H1 (cell line): ENCODE results near the gene RAB3IL1. TPM values are rescaled to one million over a fixed set of nuclear protein-coding genes. Genes with fewer than 3 reads are reported as not detected.

Source experiments
- CTCF ChIA-PET: fragments of 300-600 bp; sonication (Branson Sonifier 250); formaldehyde crosslinking; loops from one replicate; lab custom pipeline; 2021; ENCODE audit not compliant: partially characterized antibody; lab: Charles Lee
- POLR2A ChIA-PET: fragments of 300-600 bp; sonication (Branson Sonifier 250); formaldehyde crosslinking; loops from one replicate; lab custom pipeline; 2021; ENCODE audit warnings: inconsistent platforms; ENCODE audit not compliant: partially characterized antibody; lab: Charles Lee
- DNase-seq, 2 experiments: peaks; one replicate each; pipeline versions ENCODE4 v3.0.0 to v3.0.0-alpha.2; 2010 to 2022; ENCODE audit warnings: low spot score in 2 of 2, low read depth in 1 of 2, mixed read lengths in 1 of 2
- FAIRE-seq: peaks from 2 replicates; lab custom pipeline; 2011; peaks lifted over from hg19 to GRCh38; lab: Jason Lieb, UNC
- H2AFZ ChIP-seq: 2 replicates; pipeline ENCODE4 v1.8.1; 2012; ENCODE audit warnings: low read length, inconsistent platforms
- H2AK5ac ChIP-seq: 2 replicates; pipeline ENCODE4 v1.6.1; 2013; ENCODE audit warnings: low read depth, low read length
- H2BK120ac ChIP-seq: replicated peaks from 2 replicates; pipeline ENCODE3; 2013; ENCODE audit warnings: low read depth, low read length, inconsistent platforms
- H2BK12ac ChIP-seq: 2 replicates; pipeline ENCODE4 v1.6.1; 2013; ENCODE audit warnings: low read depth, low read length
- H2BK15ac ChIP-seq: 2 replicates; pipeline ENCODE4 v1.6.1; 2013; ENCODE audit warnings: low read length
- H2BK20ac ChIP-seq: 2 replicates; pipeline ENCODE4 v1.6.1; 2013; ENCODE audit warnings: low read length
- H2BK5ac ChIP-seq: 2 replicates; pipeline ENCODE4 v1.6.1; 2013; ENCODE audit warnings: low read depth, low read length
- H3K14ac ChIP-seq: 2 replicates; pipeline ENCODE4 v1.6.1; 2013; ENCODE audit warnings: inconsistent platforms; ENCODE audit not compliant: insufficient read length
- H3K18ac ChIP-seq: 2 replicates; pipeline ENCODE4 v1.6.1; 2013; ENCODE audit warnings: low read length; ENCODE audit errors: extremely low read depth
- H3K23ac ChIP-seq: 2 replicates; pipeline ENCODE4 v1.6.1; 2013; ENCODE audit warnings: inconsistent platforms; ENCODE audit not compliant: insufficient read length
- H3K23me2 ChIP-seq: 2 replicates; pipeline ENCODE4 v1.6.1; 2013; ENCODE audit warnings: low read depth, low read length
- H3K27ac ChIP-seq: 2 replicates; pipeline ENCODE4 v1.6.1; 2011; ENCODE audit warnings: low read depth, low read length, inconsistent platforms
- H3K27me3 ChIP-seq, 4 experiments: replicated peaks in 1 of 4; 1 replicate in 1 of 4; 2 replicates in 3 of 4; pipeline versions ENCODE4 v1.6.1 to v1.8.1; 2011 to 2013; ENCODE audit warnings: low read length in 3 of 4, mild to moderate bottlenecking in 3 of 4, inconsistent platforms in 2 of 4, mixed read lengths in 2 of 4, moderate library complexity in 1 of 4; ENCODE audit not compliant: control insufficient read depth in 3 of 4, insufficient read depth in 3 of 4; ENCODE audit errors: extremely low read depth in 1 of 4
- H3K36me3 ChIP-seq, 4 experiments: 2 replicates each; pipeline versions ENCODE4 v1.6.1 to v1.8.1; 2011 to 2013; ENCODE audit warnings: mild to moderate bottlenecking in 4 of 4, low read length in 3 of 4, moderate library complexity in 2 of 4, control low read depth in 1 of 4, inconsistent platforms in 1 of 4; ENCODE audit not compliant: insufficient read depth in 4 of 4, control insufficient read depth in 2 of 4
- H3K4ac ChIP-seq: replicated peaks from 2 replicates; pipeline ENCODE3; 2013; ENCODE audit warnings: low read length, low read depth, mixed read lengths, inconsistent platforms; ENCODE audit not compliant: insufficient read length
- H3K4me1 ChIP-seq, 4 experiments: replicated peaks in 1 of 4; 1 replicate in 1 of 4; 2 replicates in 3 of 4; pipeline versions ENCODE4 v1.6.1 to v1.8.1; 2011 to 2013; ENCODE audit warnings: low read length in 3 of 4, inconsistent platforms in 2 of 4, mixed read lengths in 1 of 4; ENCODE audit not compliant: insufficient read depth in 4 of 4, control insufficient read depth in 3 of 4
- H3K4me2 ChIP-seq, 2 experiments: 2 replicates each; pipeline versions ENCODE4 v1.6.1 to v1.8.1; 2011 to 2013; ENCODE audit warnings: low read depth in 2 of 2, low read length in 2 of 2, control low read depth in 1 of 2, inconsistent platforms in 1 of 2, mild to moderate bottlenecking in 1 of 2; ENCODE audit not compliant: insufficient read depth in 1 of 2
- H3K4me3 ChIP-seq, 4 experiments: fragments of 200-600, 300-600 bp in 1 of 4; sonication (generic), shearing (Covaris generic), sonication (Bioruptor Twin) in 1 of 4; 2 replicates each; pipeline versions ENCODE4 v1.5.1 to v1.8.1; 2011 to 2016; ENCODE audit warnings: low read length in 4 of 4, low read depth in 3 of 4, control low read depth in 2 of 4, inconsistent platforms in 2 of 4, mild to moderate bottlenecking in 2 of 4, mixed read lengths in 1 of 4, moderate library complexity in 1 of 4; ENCODE audit not compliant: insufficient read depth in 2 of 4; ENCODE audit errors: extremely low read depth in 1 of 4
- H3K56ac ChIP-seq: replicated peaks from 2 replicates; pipeline ENCODE3; 2013; ENCODE audit warnings: low read depth, mild to moderate bottlenecking, mixed read lengths, low read length, inconsistent platforms; ENCODE audit not compliant: insufficient read length
- H3K79me1 ChIP-seq: 2 replicates; pipeline ENCODE4 v1.6.1; 2013; ENCODE audit warnings: low read depth, low read length, control low read depth
- H3K79me2 ChIP-seq, 2 experiments: 2 replicates each; pipeline versions ENCODE4 v1.6.1 to v1.8.1; 2012 to 2013; ENCODE audit warnings: low read length in 2 of 2, mild to moderate bottlenecking in 2 of 2, inconsistent platforms in 1 of 2; ENCODE audit not compliant: insufficient read depth in 2 of 2, control insufficient read depth in 1 of 2
- H3K9ac ChIP-seq, 4 experiments: replicated peaks in 1 of 4; 1 replicate in 1 of 4; 2 replicates in 3 of 4; pipeline versions ENCODE4 v1.6.1 to v1.8.1; 2011 to 2013; ENCODE audit warnings: low read depth in 3 of 4, low read length in 3 of 4, control low read depth in 2 of 4, mild to moderate bottlenecking in 2 of 4, moderate library complexity in 2 of 4, inconsistent platforms in 1 of 4; ENCODE audit errors: extremely low read depth in 1 of 4
- H3K9me3 ChIP-seq, 2 experiments: 2 replicates each; pipeline versions ENCODE4 v1.6.1 to v1.8.1; 2012 to 2013; ENCODE audit warnings: mild to moderate bottlenecking in 2 of 2, moderate library complexity in 2 of 2, control low read depth in 1 of 2, inconsistent platforms in 1 of 2, low read depth in 1 of 2, low read length in 1 of 2, mixed read lengths in 1 of 2; ENCODE audit not compliant: insufficient read depth in 2 of 2
- H4K20me1 ChIP-seq, 2 experiments: replicated peaks in 1 of 2; 2 replicates each; pipeline versions ENCODE3 to v1.8.1; 2011 to 2013; ENCODE audit warnings: inconsistent platforms in 2 of 2, low read length in 2 of 2, mild to moderate bottlenecking in 1 of 2; ENCODE audit not compliant: insufficient read depth in 2 of 2, control insufficient read depth in 1 of 2
- H4K5ac ChIP-seq: 2 replicates; pipeline ENCODE4 v1.6.1; 2013; ENCODE audit warnings: low read length, low read depth, mixed read lengths, inconsistent platforms; ENCODE audit not compliant: insufficient read length
- H4K8ac ChIP-seq: 2 replicates; pipeline ENCODE4 v1.8.0; 2013; ENCODE audit warnings: mild to moderate bottlenecking, moderate library complexity, low read length, inconsistent platforms; ENCODE audit not compliant: insufficient read depth; ENCODE audit errors: extremely low read depth
- H4K91ac ChIP-seq: replicated peaks from 2 replicates; pipeline ENCODE3; 2013; ENCODE audit warnings: low read length, mixed read lengths, inconsistent platforms; ENCODE audit not compliant: insufficient read length
- BACH1 ChIP-seq: IDR thresholded peaks from 2 replicates; pipeline ENCODE4 v1.6.1; 2012; ENCODE audit warnings: low read length, improper control_type of control experiment
- EGR1 ChIP-seq: IDR thresholded peaks from 2 replicates; pipeline ENCODE4 v1.6.1; 2011; ENCODE audit warnings: low read depth, low read length, borderline replicate concordance
- HDAC2 ChIP-seq, 2 experiments: fragments of 300-600 bp in 1 of 2; sonication (generic) in 1 of 2; IDR thresholded peaks; 2 replicates each; pipeline ENCODE4 v1.6.1; 2011 to 2012; ENCODE audit warnings: low read depth in 2 of 2, low read length in 2 of 2, mild to moderate bottlenecking in 2 of 2, moderate library complexity in 2 of 2, borderline replicate concordance in 1 of 2, inconsistent platforms in 1 of 2
- HDAC6 ChIP-seq: IDR thresholded peaks from one replicate; pipeline ENCODE4 v1.7.1; 2012; ENCODE audit warnings: low read depth, mild to moderate bottlenecking, inconsistent platforms, low read length, moderate library complexity
- PHF8 ChIP-seq: fragments of 200-600 bp; sonication (generic); conservative IDR thresholded peaks from 2 replicates; pipeline ENCODE4 v1.7.1; 2012; ENCODE audit warnings: low read depth, mild to moderate bottlenecking, inconsistent platforms, low read length, moderate library complexity
- RNF2 ChIP-seq: fragments of 200-900, 300-1000 bp; sonication (generic); IDR thresholded peaks from 2 replicates; pipeline ENCODE4 v1.7.1; 2016; ENCODE audit warnings: borderline replicate concordance, low read depth, mild to moderate bottlenecking, antibody characterized with exemption, low read length; ENCODE audit not compliant: poor library complexity, severe bottlenecking; ENCODE audit errors: missing control alignments
- SP4 ChIP-seq: IDR thresholded peaks from 2 replicates; pipeline ENCODE4 v1.6.1; 2012; ENCODE audit warnings: low read length, inconsistent platforms
- SRF ChIP-seq: IDR thresholded peaks from 2 replicates; pipeline ENCODE4 v1.6.1; 2011; ENCODE audit warnings: mild to moderate bottlenecking, low read depth, low read length, moderate library complexity
- TAF1 ChIP-seq: IDR thresholded peaks from 2 replicates; pipeline ENCODE4 v1.6.1; 2011; ENCODE audit warnings: mild to moderate bottlenecking, low read depth, low read length
- WGBS, 2 experiments: shearing (Covaris generic) in 1 of 2; methylation state at CpG; one replicate each; pipeline versions ENCODE4 v1.1.6 to v1.1.7; 2013 to 2015; ENCODE audit warnings: low lambda C conversion rate in 2 of 2, mixed read lengths in 2 of 2, inconsistent platforms in 1 of 2, low coverage in 1 of 2, missing lambda C conversion rate in 1 of 2; ENCODE audit not compliant: insufficient replicate concordance in 2 of 2, insufficient coverage in 1 of 2, insufficient read length in 1 of 2; ENCODE audit errors: extremely low coverage in 1 of 2, missing lambda C conversion rate in 1 of 2; 5-methylcytosine and 5-hydroxymethylcytosine counted together
- polyA plus RNA-seq, 7 experiments: library from polyadenylated mRNA; depleted of rRNA in 3 of 7; stranded (reverse) in 5 of 7; unstranded in 2 of 7; fragments of >200 nt in 5 of 7; fragments of 200-250 nt in 2 of 7; gene quantifications; 1 replicate in 5 of 7; 2 replicates in 1 of 7; 4 replicates in 1 of 7; pipeline versions ENCODE4 v1.2.1 to v1.2.3, GENCODE V29; 2011 to 2013; ENCODE audit warnings: missing spikeins in 2 of 7, mixed read lengths in 2 of 7
- total RNA-seq: library from RNA; stranded (reverse); fragmentation: NEBNext Ultra II Directional; extraction: Animal tissue kit (Norgen Biotek cat#: 25700); gene quantifications from 2 replicates; pipeline ENCODE4 v1.2.1, GENCODE V29; 2021

The RAB3IL1 gene
- total and polyA plus RNA-seq, 2 of the 8 experiments (the other 6 are each of a cell fraction or from before 2014, with no cell fraction given): 6.8 to 7.9 TPM

DNA sequence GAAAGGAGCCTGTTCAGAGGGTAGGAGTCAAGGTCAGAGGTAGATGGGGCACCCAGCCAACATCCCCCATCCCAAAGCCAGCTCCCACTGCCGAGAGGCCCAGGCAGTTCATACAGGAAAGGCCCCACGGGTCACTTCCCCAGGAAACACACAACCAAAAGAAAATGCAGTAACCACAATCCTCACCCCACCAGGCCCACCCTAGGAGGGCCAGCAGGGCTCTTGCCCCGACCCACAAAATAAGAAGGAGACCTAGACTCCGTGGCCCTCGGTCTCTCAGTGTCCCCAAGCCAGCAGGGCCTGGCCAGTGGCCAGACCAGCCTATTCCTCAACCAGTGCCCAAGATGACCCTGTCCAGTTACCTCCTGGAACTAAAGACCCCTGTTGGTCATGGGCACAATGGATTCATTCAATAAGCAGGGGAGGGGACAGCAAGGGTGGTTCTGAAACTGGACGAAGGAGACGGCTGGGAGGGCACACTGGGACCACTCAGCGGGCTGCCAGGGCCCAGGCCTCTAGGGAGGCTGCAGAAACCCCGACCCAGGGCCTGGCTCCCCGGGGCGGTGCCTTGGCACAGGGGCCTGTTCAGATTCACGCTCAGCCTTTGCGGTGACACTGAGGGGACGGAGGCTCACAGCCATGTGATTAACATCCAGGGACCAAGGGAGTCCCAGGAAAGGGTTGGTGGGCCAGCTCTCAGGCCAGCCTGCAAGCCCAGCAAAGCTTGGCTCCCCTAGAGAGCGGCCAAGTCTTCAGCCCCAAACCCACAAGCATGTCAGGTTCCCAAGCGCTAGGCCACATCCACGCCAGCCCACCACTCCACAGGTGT is 5.5 kb downstream of the RAB3IL1 start:
- DNase-seq (no peak), FAIRE-seq (no peak)
- H3K23ac ChIP-seq: no peak overlapping the region
- no peak overlapping the region for H3K4me3 ChIP-seq
- no peak overlapping the region for H4K91ac ChIP-seq
- H3K4me1 ChIP-seq: peaks cover 0 to 17% (median 10%) of the 10 kb centered on the region in 4 experiments; a peak in 6 of 7 replicates
- no peak overlapping the region for H2BK12ac ChIP-seq
- no peak overlapping the region for H2AK5ac ChIP-seq
- no peaks in the 10 kb centered on the region for H3K9me3 ChIP-seq
- no peak overlapping the region for H3K4ac ChIP-seq
- 86% methylated on average over 17 of the region's 17 CpGs; no CpG with 5 or more reads in 1 of the 2 experiments for WGBS, 2 experiments
- H2AFZ ChIP-seq: no peak overlapping the region
- H2BK5ac ChIP-seq: 0 out of 2 replicates have a peak overlapping the region, but pooled peaks have one; percentile 24
- no peaks in the 10 kb centered on the region for H4K20me1 ChIP-seq
- H3K79me2 ChIP-seq: no peaks in the 10 kb centered on the region
- POLR2A ChIA-PET: interaction anchor here (1.9 kb wide), 1 partner anchor 11 kb away, joined by 5 read pairs; no protein-coding TSS in a partner anchor
- H3K18ac ChIP-seq: no peak overlapping the region
- peaks cover under 1% of the 10 kb centered on the region; the same call in 1 of the 2 replicates for H3K23me2 ChIP-seq
- H2BK15ac ChIP-seq: no peak overlapping the region
- H3K14ac ChIP-seq: no peak overlapping the region
- H2BK20ac ChIP-seq: no peak overlapping the region
- H4K5ac ChIP-seq: no peak overlapping the region
- H3K36me3 ChIP-seq: no peaks in the 10 kb centered on the region
- no peak overlapping the region for H2BK120ac ChIP-seq
- no peak overlapping the region for H3K27ac ChIP-seq
- peaks cover 0 to 6% (median 4%) of the 10 kb centered on the region in 4 experiments; a peak in 4 of 7 replicates for H3K27me3 ChIP-seq
- H3K79me1 ChIP-seq: no peaks in the 10 kb centered on the region
- H3K56ac ChIP-seq: no peak overlapping the region
- no peak overlapping the region for H3K4me2 ChIP-seq
- no peak overlapping the region for H3K9ac ChIP-seq
- CTCF ChIA-PET: interaction anchor here (0.8 to 11.1 kb wide), 3 partner anchors 11 to 36 kb away, joined by 3 to 202 read pairs (median 23); no protein-coding TSS in a partner anchor
- no peak overlapping the region for H4K8ac ChIP-seq
- TF ChIP-seq HDAC2 (IDR thresholded peaks at IDR 0.05; ENCODE audit: borderline replicate concordance in 1 of 2, low read depth in 2 of 2, low read length in 2 of 2): no peak
- TF ChIP-seq PHF8: no peak
- no peak for TF ChIP-seq HDAC6
- no peak for TF ChIP-seq RNF2
- TF ChIP-seq EGR1: no peak
- no peak for TF ChIP-seq SP4
- TF ChIP-seq TAF1: no peak
- TF ChIP-seq SRF: no peak
- TF ChIP-seq BACH1: no peak
